A673 (cell line): Measurements from ENCODE around the gene CELF4. TPM values are rescaled to one million over a fixed set of nuclear protein-coding genes. Genes with fewer than 3 reads are reported as not detected.

Experiments used
- BruUV-seq: library from RNA; stranded (reverse); fragments of 400-500 nt; replicated peaks from 2 replicates; lab custom pipeline; 2021; lab: Mats Ljungman, UMichigan
- CTCF ChIA-PET: fragments of 300-600 bp; sonication (Branson Sonifier 250); formaldehyde crosslinking; loops from one replicate; lab custom pipeline; 2022; ENCODE audit warnings: antibody characterized with exemption; lab: Charles Lee
- POLR2A ChIA-PET: fragments of 300-600 bp; sonication (Branson Sonifier 250); formaldehyde crosslinking; loops from one replicate; lab custom pipeline; 2022; ENCODE audit warnings: antibody characterized with exemption; ENCODE audit not compliant: low non-redundant PET; lab: Charles Lee
- DNase-seq: peaks from one replicate; pipeline ENCODE4 v3.0.0-alpha.2; 2015; ENCODE audit warnings: low spot score
- H3K27ac ChIP-seq: fragments of 200-600 bp; sonication (generic); 2 replicates; pipeline ENCODE4 v1.5.1; 2016; ENCODE audit warnings: mixed run types, low read depth, mild to moderate bottlenecking, mixed read lengths, antibody characterized with exemption, low read length; ENCODE audit not compliant: poor library complexity, severe bottlenecking
- H3K27me3 ChIP-seq: fragments of 200-600 bp; sonication (generic); replicated peaks from 2 replicates; pipeline ENCODE4 v1.6.1; 2017; ENCODE audit warnings: mixed run types, low read depth, mild to moderate bottlenecking, mixed read lengths, antibody characterized with exemption, low read length; ENCODE audit not compliant: insufficient read depth, poor library complexity
- H3K36me3 ChIP-seq: fragments of 200-600 bp; sonication (generic); 2 replicates; pipeline ENCODE4 v1.6.1; 2016; ENCODE audit warnings: mixed run types, mild to moderate bottlenecking, mixed read lengths, antibody characterized with exemption, low read length; ENCODE audit not compliant: insufficient read depth, poor library complexity, severe bottlenecking
- H3K4me1 ChIP-seq: fragments of 200-600 bp; sonication (generic); 2 replicates; pipeline ENCODE4 v1.6.1; 2017; ENCODE audit warnings: mixed run types, mild to moderate bottlenecking, mixed read lengths, antibody characterized with exemption, low read length; ENCODE audit not compliant: insufficient read depth, poor library complexity, severe bottlenecking
- H3K4me3 ChIP-seq: fragments of 200-600 bp; sonication (generic); 2 replicates; pipeline ENCODE4 v1.5.1; 2016; ENCODE audit warnings: low read depth, mixed run types, mild to moderate bottlenecking, mixed read lengths, low read length; ENCODE audit not compliant: poor library complexity, severe bottlenecking
- H3K9me3 ChIP-seq: fragments of 200-600 bp; sonication (generic); 2 replicates; pipeline ENCODE4 v1.6.1; 2016; ENCODE audit warnings: mixed run types, low read depth, mild to moderate bottlenecking, mixed read lengths, antibody characterized with exemption, low read length; ENCODE audit not compliant: poor library complexity, severe bottlenecking
- EZH2 ChIP-seq: fragments of 200-600 bp; sonication (generic); IDR thresholded peaks from 2 replicates; pipeline ENCODE4 v1.6.1; 2017; ENCODE audit warnings: borderline replicate concordance, low read depth, mild to moderate bottlenecking, mixed read lengths, antibody characterized with exemption, low read length; ENCODE audit not compliant: poor library complexity, severe bottlenecking
- intact Hi-C: fragments of 100-400 bp; cut with micrococcal nuclease; formaldehyde crosslinking; loops from one replicate; pipeline ENCODE4 v1.10.0; 2022; ENCODE audit not compliant: unreplicated experiment
- total RNA-seq: library from RNA; stranded (reverse); gene quantifications from 2 replicates; pipeline ENCODE4 v1.2.3, GENCODE V29; 2021
- TF ChIP-seq, protein P1 (sequence below): fragments of 300-800, 200-600 bp; sonication (generic); conservative IDR thresholded peaks from 2 replicates; pipeline ENCODE4 v1.5.1; 2017; ENCODE audit warnings: low read depth, mild to moderate bottlenecking, antibody characterized with exemption, low read length, moderate library complexity, mixed read lengths

The CELF4 gene
- total RNA-seq, 1 experiment from 2014 or later = not detected

DNA sequence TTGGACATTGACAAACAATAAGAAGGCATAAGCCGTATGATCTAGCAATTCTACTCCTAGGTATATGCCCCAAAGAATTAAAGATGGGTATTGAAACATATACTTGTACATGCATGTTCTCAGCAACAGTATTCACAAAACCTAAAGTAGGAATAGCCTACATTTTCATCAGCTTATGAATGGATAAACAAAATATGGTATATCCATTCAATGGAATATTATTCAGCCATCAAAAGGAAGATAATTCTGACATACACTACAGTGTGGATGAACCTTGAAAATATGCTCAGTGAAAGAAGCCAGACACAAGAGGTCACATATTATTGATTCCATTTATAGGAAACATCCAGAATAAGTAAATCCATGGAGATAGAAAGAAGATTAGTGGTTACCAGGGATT lies 56.0 kb downstream of the CELF4 start:
- peaks cover 17% of the 10 kb centered on the region for H3K27me3 ChIP-seq
- ChIA-PET POLR2A (no interaction called here), CTCF (no interaction called here)
- TF ChIP-seq EZH2 = no peak
- TF ChIP-seq, protein P1, sequence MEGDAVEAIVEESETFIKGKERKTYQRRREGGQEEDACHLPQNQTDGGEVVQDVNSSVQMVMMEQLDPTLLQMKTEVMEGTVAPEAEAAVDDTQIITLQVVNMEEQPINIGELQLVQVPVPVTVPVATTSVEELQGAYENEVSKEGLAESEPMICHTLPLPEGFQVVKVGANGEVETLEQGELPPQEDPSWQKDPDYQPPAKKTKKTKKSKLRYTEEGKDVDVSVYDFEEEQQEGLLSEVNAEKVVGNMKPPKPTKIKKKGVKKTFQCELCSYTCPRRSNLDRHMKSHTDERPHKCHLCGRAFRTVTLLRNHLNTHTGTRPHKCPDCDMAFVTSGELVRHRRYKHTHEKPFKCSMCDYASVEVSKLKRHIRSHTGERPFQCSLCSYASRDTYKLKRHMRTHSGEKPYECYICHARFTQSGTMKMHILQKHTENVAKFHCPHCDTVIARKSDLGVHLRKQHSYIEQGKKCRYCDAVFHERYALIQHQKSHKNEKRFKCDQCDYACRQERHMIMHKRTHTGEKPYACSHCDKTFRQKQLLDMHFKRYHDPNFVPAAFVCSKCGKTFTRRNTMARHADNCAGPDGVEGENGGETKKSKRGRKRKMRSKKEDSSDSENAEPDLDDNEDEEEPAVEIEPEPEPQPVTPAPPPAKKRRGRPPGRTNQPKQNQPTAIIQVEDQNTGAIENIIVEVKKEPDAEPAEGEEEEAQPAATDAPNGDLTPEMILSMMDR = no peak
- intact Hi-C loops = no loop called here
- no TSS peak for BruUV-seq
- H3K27ac ChIP-seq = no peak overlapping the region
- H3K4me3 ChIP-seq = no peak overlapping the region
- H3K4me1 ChIP-seq = no peaks in the 10 kb centered on the region
- H3K36me3 ChIP-seq = no peaks in the 10 kb centered on the region
- DNase-seq = no peak
- H3K9me3 ChIP-seq = no peaks in the 10 kb centered on the region

DNA sequence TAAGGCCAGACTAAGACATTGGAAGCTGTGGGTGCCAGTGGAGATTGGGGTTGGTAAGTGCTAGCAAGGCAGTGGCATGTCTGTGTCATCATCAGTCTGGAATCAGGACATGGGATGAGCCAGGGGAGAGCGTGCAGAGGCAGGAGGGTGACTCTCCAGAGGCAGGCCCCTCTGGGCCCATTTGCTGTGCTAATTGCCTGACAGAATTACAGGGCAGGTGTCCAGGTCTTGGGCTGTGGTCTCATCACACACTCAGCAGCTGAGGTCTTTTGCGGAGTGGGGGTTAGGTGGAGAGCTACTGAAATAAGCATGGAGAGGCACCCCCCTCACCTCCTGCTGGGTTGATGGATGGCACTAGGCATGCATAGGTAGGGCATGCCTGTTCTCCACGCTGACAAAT lies 57.4 kb downstream of the CELF4 start:
- POLR2A ChIA-PET = no interaction called here
- DNase-seq = no peak
- CTCF ChIA-PET = no interaction called here
- H3K9me3 ChIP-seq = no peaks in the 10 kb centered on the region
- H3K27ac ChIP-seq = no peak overlapping the region
- no peak for TF ChIP-seq EZH2
- TF ChIP-seq, protein P1 = no peak
- intact Hi-C loops = no loop called here
- H3K36me3 ChIP-seq = no peaks in the 10 kb centered on the region
- no TSS peak for BruUV-seq
- H3K4me1 ChIP-seq = no peaks in the 10 kb centered on the region
- H3K27me3 ChIP-seq = peaks cover 19% of the 10 kb centered on the region
- H3K4me3 ChIP-seq = no peak overlapping the region

DNA sequence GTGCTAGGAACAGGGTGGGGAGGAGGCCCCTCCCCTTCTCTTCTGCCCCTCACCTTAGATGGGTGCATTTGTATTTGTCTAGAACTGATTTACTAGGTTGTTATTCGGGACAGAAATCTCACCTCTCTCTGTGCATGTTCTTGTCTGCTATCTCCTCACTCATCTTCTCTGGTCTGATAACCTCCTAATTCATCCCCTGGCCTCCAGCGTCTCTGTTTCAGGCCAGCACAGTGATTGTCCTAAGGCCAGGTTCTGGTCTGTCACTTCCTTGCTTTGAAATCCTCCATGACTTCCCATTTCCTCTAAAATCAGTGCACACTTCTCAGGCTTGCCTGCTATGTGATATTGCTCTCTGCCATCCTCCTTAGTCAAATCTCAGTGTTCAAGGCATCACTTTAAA lies 58.4 kb downstream of the CELF4 start:
- no peak for TF ChIP-seq EZH2
- TF ChIP-seq, protein P1 = no peak
- CTCF ChIA-PET = no interaction called here
- no peak for DNase-seq
- H3K27ac ChIP-seq = no peak overlapping the region
- H3K36me3 ChIP-seq = no peaks in the 10 kb centered on the region
- H3K4me1 ChIP-seq = no peaks in the 10 kb centered on the region
- no peak overlapping the region for H3K4me3 ChIP-seq
- POLR2A ChIA-PET = no interaction called here
- peaks cover 18% of the 10 kb centered on the region for H3K27me3 ChIP-seq
- no peaks in the 10 kb centered on the region for H3K9me3 ChIP-seq
- BruUV-seq = no TSS peak
- intact Hi-C loops = no loop called here
